ENCODE data around the gene PDZD7.

Gene PDZD7

DNA sequence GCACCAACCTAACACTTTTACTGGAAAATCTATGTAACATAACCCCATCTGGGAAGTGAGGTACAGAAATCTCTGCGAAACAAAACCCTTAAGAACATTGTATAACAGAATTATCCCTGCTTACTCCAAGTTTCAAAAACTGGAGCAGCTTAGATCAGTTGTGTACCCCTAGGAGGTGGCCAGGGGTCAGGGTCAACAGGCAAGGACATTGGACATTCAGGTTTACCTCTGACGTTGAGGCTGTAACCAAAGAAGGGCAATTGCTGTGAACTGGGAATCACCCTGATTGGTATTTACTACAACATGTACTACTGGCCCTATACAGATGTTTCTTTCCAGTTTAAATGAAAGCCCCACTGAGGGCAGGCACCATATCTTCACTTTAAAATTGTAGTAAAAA is 13.2 kb upstream of the PDZD7 start:
- peak overlapping the region; percentile 86; the same call in 1 of the 2 replicates for H3K27ac ChIP-seq

DNA sequence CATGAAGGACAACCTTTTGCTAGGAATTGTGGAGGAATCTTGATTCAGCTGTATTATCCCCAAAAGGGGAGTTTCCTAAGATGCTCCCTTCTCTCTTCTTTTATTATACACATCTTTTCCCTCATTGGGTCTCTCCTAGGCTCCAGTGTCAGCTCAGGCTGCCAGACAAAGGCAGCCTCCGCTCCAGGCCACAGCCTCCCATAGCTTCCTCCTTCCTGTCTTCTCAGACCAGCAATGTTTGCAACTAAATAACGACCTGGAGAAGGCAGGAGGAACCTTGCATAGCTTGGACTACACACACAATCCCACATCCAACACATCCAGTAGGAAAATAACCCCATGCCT is 12.4 kb upstream of the PDZD7 start:
- peak overlapping the region; percentile 86 for H3K27ac ChIP-seq
- TF ChIP-seq ZFX (IDR thresholded peaks at IDR 0.05): no peak
- TF ChIP-seq, protein P1, sequence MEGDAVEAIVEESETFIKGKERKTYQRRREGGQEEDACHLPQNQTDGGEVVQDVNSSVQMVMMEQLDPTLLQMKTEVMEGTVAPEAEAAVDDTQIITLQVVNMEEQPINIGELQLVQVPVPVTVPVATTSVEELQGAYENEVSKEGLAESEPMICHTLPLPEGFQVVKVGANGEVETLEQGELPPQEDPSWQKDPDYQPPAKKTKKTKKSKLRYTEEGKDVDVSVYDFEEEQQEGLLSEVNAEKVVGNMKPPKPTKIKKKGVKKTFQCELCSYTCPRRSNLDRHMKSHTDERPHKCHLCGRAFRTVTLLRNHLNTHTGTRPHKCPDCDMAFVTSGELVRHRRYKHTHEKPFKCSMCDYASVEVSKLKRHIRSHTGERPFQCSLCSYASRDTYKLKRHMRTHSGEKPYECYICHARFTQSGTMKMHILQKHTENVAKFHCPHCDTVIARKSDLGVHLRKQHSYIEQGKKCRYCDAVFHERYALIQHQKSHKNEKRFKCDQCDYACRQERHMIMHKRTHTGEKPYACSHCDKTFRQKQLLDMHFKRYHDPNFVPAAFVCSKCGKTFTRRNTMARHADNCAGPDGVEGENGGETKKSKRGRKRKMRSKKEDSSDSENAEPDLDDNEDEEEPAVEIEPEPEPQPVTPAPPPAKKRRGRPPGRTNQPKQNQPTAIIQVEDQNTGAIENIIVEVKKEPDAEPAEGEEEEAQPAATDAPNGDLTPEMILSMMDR (conservative IDR thresholded peaks at IDR 0.05): no peak

More for the DNA sequence above, 13.2 kb upstream of the PDZD7 start:
- TF ChIP-seq, protein P1 (conservative IDR thresholded peaks at IDR 0.05): no peak
- no peak for TF ChIP-seq ZFX (IDR thresholded peaks at IDR 0.05)

DNA sequence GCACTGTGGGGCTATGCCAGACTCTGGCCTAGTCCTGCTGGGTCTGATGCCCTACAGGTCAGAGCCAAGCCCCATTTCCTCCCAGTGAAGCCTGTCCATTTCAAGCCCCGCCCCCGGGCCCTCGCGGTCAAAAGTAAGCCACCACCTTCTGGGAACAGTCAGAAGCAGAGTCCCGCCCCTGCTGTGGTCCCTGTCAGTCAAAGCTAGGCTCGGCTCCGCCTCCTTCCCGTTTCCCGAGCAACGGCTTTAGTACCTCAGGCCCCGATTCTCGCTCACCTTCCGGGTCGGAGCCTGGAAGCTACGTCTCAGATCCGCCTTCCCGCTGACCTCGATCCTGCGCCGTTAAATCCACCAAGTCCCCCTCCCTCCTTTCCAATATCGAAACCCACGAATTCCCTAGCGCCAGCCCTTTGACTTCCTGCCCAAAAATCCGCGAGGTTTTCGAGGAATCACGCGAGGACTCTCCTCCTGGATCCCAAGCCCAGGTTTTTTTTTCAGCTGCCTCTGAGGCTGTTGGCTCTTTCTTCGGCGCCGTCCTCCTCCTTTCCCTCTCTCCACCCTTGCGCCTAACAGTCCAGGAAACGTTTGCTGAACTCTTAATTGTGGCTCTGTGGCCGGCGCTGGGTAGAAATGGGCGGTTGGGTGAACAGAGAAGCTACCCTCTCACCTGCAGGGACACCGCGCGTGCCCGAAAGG is 11.9 kb upstream of the PDZD7 start:
- H3K27ac ChIP-seq: peak overlapping the region; percentile 86
- no peak for TF ChIP-seq ZFX (IDR thresholded peaks at IDR 0.05)
- TF ChIP-seq, protein P1 (conservative IDR thresholded peaks at IDR 0.05): no peak

DNA sequence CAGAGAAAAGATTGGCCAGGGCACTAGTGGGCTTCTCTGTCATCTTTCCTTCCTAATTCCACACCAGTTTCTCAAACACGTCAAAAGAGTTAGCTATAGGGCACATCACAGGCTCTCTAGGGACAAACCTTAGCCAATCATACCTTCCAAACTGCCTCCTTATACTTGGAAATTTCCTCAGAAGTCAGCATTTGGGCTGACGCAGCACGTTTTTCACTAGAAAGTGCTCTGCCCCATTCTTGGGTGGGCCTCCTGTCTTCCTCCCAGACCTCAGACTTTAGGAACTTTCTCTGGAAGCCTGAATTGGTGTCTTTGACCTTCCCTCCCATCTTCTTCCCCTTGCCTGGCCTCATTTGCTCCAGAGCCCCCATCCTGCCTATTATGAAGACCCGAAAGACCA is 11.2 kb upstream of the PDZD7 start:
- TF ChIP-seq ZFX (IDR thresholded peaks at IDR 0.05): no peak
- TF ChIP-seq, protein P1 (conservative IDR thresholded peaks at IDR 0.05): no peak
- H3K27ac ChIP-seq: peak overlapping the region; percentile 86

DNA sequence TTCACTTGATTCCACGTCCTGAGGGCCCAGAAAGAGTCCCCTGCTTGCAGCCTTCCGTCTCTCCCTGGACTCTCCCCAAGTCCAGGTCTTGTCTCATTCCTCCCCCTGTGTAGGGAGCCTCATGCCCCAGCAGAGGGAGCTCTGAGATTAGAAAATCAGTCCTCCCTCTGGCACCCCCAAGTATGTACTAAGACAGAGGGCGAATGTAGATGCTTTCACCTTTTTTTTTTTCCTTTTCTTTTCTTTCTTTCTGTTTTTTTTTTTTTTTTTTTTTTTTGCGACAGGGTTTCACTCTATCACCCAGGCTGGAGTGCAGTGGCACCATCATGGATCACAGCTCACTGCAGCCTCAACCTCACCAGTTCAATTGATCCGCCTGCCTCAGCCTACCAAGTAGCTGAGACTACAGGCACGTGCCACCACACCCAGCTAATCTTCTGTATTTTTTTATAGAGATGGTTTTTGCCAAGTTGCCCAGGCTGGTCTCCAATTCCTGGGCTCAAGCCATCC is 10.4 kb upstream of the PDZD7 start:
- TF ChIP-seq, protein P1 (conservative IDR thresholded peaks at IDR 0.05): peak; percentile 75
- no peak for TF ChIP-seq ZFX (IDR thresholded peaks at IDR 0.05)
- H3K27ac ChIP-seq: 0 out of 2 replicates have a peak overlapping the region, but pooled peaks have one; percentile 24

DNA sequence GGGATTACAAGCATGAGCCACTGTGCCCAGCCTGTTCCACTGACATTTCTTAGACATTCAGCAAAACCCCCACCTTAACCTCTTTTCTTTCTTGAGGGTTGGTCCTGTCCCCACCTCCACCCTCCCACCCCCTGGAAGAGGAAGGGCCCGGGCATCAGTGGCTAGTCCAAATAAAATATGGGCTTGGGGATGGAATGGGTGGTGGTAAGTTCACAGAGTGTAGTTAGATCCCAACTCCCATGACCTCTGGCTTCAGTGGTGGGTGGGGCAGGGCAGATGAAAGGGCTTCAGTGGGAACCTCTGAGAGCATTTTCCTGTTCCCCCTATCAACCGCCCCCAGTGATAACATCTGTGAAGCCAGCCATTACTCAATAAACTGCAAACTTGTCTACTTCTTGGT is 9.9 kb upstream of the PDZD7 start:
- no peak overlapping the region for H3K27ac ChIP-seq
- TF ChIP-seq ZFX (IDR thresholded peaks at IDR 0.05): no peak
- TF ChIP-seq, protein P1 (conservative IDR thresholded peaks at IDR 0.05): no peak

DNA sequence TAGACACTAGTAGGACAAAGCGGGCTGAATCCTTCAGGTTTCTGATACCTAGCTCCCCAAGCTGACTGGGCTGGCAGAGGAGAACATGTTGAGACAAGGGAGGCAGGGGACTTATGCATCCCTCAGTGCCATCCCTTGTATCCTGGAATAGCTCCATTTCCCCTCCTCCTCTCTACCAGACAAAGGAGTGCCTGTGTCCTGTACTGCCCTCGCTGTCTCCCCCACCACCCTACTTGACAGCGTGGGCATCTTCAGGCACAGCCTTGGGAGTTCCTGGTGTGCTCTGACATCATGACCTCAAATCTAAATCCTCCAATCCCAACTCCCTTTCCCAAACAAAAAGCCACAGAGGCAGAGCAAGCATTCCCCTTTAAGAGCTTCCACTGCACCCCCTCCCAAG is 9.1 kb upstream of the PDZD7 start:
- no peak for TF ChIP-seq ZFX (IDR thresholded peaks at IDR 0.05)
- TF ChIP-seq, protein P1 (conservative IDR thresholded peaks at IDR 0.05): no peak
- no peak overlapping the region for H3K27ac ChIP-seq
